Measurements from ENCODE around the gene KRT72.

KRT72 gene

GRCh38 chr12:52611080-52611468 lies 9.8 kb upstream of the KRT72 start:
- TF ChIP-seq, protein P1, sequence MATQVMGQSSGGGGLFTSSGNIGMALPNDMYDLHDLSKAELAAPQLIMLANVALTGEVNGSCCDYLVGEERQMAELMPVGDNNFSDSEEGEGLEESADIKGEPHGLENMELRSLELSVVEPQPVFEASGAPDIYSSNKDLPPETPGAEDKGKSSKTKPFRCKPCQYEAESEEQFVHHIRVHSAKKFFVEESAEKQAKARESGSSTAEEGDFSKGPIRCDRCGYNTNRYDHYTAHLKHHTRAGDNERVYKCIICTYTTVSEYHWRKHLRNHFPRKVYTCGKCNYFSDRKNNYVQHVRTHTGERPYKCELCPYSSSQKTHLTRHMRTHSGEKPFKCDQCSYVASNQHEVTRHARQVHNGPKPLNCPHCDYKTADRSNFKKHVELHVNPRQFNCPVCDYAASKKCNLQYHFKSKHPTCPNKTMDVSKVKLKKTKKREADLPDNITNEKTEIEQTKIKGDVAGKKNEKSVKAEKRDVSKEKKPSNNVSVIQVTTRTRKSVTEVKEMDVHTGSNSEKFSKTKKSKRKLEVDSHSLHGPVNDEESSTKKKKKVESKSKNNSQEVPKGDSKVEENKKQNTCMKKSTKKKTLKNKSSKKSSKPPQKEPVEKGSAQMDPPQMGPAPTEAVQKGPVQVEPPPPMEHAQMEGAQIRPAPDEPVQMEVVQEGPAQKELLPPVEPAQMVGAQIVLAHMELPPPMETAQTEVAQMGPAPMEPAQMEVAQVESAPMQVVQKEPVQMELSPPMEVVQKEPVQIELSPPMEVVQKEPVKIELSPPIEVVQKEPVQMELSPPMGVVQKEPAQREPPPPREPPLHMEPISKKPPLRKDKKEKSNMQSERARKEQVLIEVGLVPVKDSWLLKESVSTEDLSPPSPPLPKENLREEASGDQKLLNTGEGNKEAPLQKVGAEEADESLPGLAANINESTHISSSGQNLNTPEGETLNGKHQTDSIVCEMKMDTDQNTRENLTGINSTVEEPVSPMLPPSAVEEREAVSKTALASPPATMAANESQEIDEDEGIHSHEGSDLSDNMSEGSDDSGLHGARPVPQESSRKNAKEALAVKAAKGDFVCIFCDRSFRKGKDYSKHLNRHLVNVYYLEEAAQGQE (IDR thresholded peaks at IDR 0.05; ENCODE audit: insufficient read depth in 1 of 2, low read depth in 2 of 2, low read length in 2 of 2), result no peak
- TF ChIP-seq TAF1 (IDR thresholded peaks at IDR 0.05; ENCODE audit: borderline replicate concordance, insufficient read depth, low read length) (no peak), POLR2AphosphoS5 (IDR thresholded peaks at IDR 0.05; ENCODE audit: low read depth, low read length) (no peak), FOXP2 (optimal IDR thresholded peaks at IDR 0.05; ENCODE audit: borderline replicate concordance, extremely low read depth, extremely low read length, insufficient read depth) (no peak), SIN3A (IDR thresholded peaks at IDR 0.05; ENCODE audit: borderline replicate concordance, insufficient read depth, low read length) (no peak)

DNA sequence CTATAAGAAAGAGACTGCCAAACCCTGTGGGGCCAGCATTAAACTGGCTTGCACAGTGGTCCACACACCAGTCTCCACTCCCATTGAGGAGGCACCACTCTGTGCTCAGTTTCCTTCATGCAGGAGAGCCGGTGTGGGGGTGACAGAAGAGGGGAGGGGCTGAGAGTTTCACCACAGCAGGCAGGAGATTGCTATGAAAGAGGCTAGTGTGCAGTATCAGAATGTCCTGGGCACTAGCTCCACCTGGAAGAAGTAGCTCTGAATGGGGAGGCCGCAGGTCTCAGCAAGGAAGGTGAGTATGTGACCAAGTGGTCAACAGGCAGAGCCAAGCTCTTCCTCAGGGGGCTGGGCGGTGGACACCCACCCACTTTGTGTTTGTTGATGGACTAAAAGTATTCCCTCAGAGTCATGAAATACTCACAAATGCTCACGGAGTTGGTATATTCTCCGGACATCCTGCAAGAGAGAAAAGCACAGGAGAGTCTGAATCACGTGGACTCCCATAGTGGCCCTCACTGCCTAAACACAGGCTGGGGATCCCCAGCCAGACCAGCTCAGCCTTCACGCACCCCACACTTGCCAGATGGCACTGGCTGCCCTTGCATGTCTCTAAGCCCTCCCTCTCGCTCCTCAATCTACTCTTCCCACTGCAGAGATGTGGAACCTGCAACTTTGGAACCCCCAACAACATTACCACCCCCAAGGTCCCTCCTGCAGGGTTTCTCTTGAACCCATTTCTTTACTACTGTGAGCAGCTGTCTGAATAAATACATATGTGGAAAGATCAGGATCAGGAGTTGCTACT lies 7.8 kb upstream of the KRT72 start:
- TF ChIP-seq TAF1 (IDR thresholded peaks at IDR 0.05; ENCODE audit: borderline replicate concordance, insufficient read depth, low read length) (no peak), POLR2AphosphoS5 (IDR thresholded peaks at IDR 0.05; ENCODE audit: low read depth, low read length) (no peak), SIN3A (IDR thresholded peaks at IDR 0.05; ENCODE audit: borderline replicate concordance, insufficient read depth, low read length) (no peak), FOXP2 (optimal IDR thresholded peaks at IDR 0.05; ENCODE audit: borderline replicate concordance, extremely low read depth, extremely low read length, insufficient read depth) (no peak)
- TF ChIP-seq, protein P1 (IDR thresholded peaks at IDR 0.05; ENCODE audit: insufficient read depth in 1 of 2, low read depth in 2 of 2, low read length in 2 of 2), result no peak

- TF ChIP-seq SIN3A (IDR thresholded peaks at IDR 0.05; ENCODE audit: borderline replicate concordance, insufficient read depth, low read length) (no peak), POLR2AphosphoS5 (IDR thresholded peaks at IDR 0.05; ENCODE audit: low read depth, low read length) (no peak), FOXP2 (optimal IDR thresholded peaks at IDR 0.05; ENCODE audit: borderline replicate concordance, extremely low read depth, extremely low read length, insufficient read depth) (no peak), TAF1 (IDR thresholded peaks at IDR 0.05; ENCODE audit: borderline replicate concordance, insufficient read depth, low read length) (no peak)
- TF ChIP-seq, protein P1 (IDR thresholded peaks at IDR 0.05; ENCODE audit: insufficient read depth in 1 of 2, low read depth in 2 of 2, low read length in 2 of 2), result no peak
Observed at GRCh38 chr12:52608161-52608560, 6.9 kb upstream of the KRT72 start.

DNA sequence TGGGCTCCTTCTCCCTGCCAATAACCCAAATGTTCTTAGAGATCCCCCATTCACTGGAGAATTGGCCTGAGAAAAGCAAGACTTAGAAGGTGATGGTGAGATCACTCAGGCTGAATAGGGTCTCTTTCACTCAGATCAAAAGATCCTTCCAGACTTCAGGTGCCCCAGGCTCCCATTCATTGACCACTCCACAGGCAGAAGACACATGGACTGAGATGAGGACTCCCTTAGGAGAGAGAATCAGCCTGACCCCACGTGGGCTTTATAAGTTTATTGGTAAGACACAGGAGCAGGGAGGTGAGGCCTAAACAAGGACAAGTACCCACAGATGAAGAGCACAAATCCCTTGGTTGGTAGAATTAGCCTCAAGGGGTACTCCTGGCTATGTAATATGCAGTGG lies 6.1 kb upstream of the KRT72 start:
- TF ChIP-seq SIN3A (IDR thresholded peaks at IDR 0.05; ENCODE audit: borderline replicate concordance, insufficient read depth, low read length) (no peak), POLR2AphosphoS5 (IDR thresholded peaks at IDR 0.05; ENCODE audit: low read depth, low read length) (no peak), FOXP2 (optimal IDR thresholded peaks at IDR 0.05; ENCODE audit: borderline replicate concordance, extremely low read depth, extremely low read length, insufficient read depth) (no peak), TAF1 (IDR thresholded peaks at IDR 0.05; ENCODE audit: borderline replicate concordance, insufficient read depth, low read length) (no peak)
- TF ChIP-seq, protein P1 (IDR thresholded peaks at IDR 0.05; ENCODE audit: insufficient read depth in 1 of 2, low read depth in 2 of 2, low read length in 2 of 2), result no peak
